ENCODE data around the gene CLSTN1.

Gene CLSTN1

DNA sequence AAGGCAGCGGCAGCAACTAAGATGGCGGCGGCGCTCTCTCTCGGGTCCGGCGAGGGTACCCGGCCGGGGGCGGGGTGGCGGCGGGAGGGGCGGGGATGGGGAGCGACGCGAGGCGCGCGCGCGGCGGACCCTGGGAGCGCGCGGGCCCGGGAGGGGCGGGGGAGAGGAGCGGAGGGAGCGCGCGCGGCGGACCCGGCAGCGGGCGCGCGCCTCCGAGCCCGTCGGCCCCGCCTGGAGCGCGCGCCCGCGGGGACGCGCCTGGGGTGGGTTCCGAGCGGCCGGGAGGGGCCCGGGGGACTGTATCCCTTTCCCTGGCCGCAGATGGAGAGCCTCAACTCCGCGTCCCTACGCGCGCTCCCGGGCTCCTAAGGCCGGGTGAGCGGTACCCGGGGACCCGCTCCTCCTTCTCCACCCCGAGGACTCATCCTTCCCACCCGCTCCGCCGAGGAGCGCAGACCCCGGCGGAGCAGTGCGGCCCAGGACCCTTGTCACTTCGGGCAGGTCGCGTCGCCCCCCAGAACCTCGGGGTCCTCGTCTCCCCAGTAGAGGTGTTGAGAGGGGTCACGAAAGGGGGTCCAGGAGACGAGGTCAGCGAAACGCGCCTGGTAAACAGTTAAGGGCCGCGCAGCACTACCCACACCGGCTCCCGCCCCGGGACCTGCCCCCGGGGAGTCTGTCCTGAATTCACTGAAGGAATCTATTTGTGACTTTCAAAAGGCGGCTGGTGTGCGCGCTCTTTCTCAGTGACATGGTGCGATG, at the start of gene CLSTN1:
TSS of gene CLSTN1 (minus strand) at position 23 of the 759 bp plus-strand sequence. CDS start 232 bp downstream, outside the sequence.
- DNase-seq (ENCODE audit: low read depth in 4 of 4, low spot score in 1 of 4) = peak; percentile 79 to 86 (median 83)

DNA sequence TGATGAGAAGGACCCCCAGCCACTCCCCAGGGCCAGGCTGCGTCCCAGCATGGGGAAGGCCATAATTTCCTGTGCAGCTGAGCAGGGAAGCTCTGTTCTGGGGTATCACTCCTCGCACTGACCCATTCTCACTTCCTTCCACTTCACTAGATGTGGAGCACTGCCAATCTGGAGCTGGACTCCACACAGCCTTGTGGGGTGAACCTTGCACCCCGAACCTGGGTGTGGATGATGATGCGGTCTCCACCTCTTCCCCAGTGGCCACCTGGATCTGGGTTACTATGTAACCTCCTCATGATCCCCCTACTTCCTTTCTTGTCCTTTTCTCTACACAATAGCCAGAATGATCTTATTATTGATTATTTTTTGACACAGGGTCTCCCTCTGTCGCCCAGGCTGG, 49.6 kb upstream of the CLSTN1 start:
- DNase-seq (ENCODE audit: low read depth in 4 of 4, low spot score in 1 of 4) = no peak

GRCh38 chr1:9872430-9873165, 48.8 kb upstream of the CLSTN1 start:
- no peak for DNase-seq (ENCODE audit: low read depth in 4 of 4, low spot score in 1 of 4)

- DNase-seq (ENCODE audit: low read depth in 4 of 4, low spot score in 1 of 4) = no peak
Measured at GRCh38 chr1:9871707-9872425, 48.1 kb upstream of the CLSTN1 start.

GRCh38 chr1:9871021-9871420, 47.3 kb upstream of the CLSTN1 start:
- no peak for DNase-seq (ENCODE audit: low read depth in 4 of 4, low spot score in 1 of 4)

- DNase-seq (ENCODE audit: low read depth in 4 of 4, low spot score in 1 of 4) = no peak
Measured at GRCh38 chr1:9870572-9870971, 46.8 kb upstream of the CLSTN1 start.

DNA sequence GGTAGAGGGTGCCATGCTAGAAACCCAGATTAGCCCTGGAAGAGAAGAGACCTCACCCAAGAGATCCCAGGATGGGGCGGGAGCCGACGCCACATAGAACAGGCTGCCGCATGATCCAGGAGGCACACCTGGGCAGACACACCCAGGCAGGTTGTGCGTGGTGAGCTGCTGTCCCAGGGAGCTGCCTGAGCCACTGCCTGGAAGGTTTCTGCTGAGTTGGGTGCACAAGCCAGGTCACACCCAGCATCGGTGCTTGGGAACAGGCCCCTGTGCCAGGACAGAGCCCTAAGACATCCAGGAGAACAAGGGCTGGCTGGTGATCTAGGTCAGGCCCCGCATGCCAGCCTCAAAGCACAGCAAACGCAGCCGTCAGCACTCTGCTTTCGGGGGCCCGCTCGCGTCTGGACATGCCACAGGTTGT, 46.1 kb upstream of the CLSTN1 start:
- DNase-seq (ENCODE audit: low read depth in 4 of 4, low spot score in 1 of 4) = no peak

DNA sequence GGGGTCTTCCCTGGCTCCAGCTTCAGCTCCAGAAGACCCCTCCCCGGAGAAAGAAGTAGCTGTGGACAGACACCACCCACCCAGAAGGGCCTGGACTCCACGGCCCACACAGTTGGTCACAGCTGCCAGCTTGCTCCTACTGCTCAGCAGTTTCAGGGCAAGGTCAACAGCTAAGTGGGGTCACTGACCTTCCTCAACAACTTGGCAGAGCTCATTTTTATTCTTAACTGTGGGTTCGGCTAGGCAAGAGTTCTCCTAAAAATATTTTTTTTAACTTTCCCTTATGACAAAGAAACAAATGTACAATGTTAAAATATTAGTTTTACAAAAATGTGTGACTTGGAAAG, 44.5 kb upstream of the CLSTN1 start:
- no peak for DNase-seq (ENCODE audit: low read depth in 4 of 4, low spot score in 1 of 4)

DNA sequence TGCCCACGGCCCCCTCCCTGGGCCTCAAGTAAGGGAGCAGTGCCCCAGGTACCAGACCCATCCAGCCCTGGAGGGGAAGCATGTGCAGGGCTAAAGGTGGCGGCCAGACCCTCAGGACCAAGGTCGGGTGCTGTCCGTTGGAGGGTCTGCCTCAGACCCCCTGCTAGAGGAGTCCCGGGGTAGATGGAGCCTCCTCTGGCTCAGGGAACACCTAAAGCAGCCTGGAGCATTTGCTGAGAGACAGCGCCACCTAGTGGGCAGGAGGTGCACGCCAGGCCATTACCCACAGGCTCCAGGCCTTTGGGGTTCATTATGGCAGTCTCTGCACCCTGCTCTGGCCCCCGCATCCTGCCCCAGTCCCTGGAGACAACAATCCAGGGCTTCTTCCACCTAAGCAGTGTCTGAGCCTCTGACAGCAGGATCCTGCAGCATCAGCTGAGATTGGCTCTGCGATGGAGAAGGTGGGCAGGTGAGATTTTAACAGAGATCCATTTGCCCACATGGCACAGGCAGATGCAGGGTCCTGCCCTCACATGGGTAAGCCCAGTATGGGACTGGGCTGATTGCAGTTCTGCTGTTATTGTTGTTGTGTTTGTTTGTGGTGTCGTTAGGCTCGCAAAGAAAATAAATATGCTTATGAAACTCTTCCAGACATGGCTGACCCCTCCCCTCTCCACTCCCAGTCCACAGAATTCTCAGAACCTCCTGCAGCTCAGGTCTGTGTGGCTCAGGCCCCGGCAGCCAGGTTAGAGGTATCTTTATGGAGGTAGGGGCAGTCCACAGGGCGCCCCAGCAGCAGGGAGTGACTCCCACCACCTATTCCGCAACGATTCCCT, 43.9 kb upstream of the CLSTN1 start:
- peak; percentile 76 to 90 (median 84) for DNase-seq (ENCODE audit: low read depth in 4 of 4, low spot score in 1 of 4)

GRCh38 chr1:9866836-9867235, 43.1 kb upstream of the CLSTN1 start:
- DNase-seq (ENCODE audit: low read depth in 4 of 4, low spot score in 1 of 4) = no peak

DNA sequence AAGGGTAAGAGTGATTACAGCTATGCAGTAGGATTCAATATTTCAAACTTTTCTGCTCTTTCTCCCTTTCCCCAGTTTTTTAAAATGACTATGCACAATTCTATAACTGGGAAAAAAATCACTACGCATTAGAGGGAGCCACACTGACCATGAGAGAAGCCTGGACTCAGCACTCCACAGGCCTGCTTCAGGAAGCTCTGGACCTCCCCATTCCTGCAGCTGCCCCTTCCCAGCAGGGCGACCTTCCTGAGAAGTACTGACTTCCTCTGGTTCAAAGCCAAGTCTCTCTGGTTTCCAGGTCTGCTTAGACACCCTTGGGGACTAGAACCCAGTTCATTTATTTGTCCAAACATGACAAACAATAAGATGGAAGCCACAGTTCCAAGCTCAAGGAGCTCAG, 42.0 kb upstream of the CLSTN1 start:
- no peak for DNase-seq (ENCODE audit: low read depth in 4 of 4, low spot score in 1 of 4)

DNA sequence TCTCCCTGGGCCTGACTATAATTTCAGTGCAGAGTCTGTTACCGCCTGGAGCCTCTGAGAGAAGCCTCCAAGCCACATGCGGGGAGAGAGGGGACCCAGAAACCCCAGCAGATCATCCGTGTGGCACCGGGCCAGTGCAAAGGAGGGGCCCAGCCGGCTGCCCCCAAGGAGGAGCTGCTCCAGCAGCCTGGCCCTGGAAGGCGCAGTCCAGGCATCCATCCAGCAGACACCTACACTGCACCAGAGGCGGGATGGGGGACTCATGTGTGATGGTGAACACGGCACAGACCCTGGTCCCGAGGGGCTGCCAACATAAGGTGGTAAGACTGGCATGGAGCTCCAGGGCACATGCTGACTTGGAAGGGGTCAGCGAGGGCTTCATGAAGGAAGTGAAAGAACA, 39.6 kb upstream of the CLSTN1 start:
- DNase-seq (ENCODE audit: low read depth in 4 of 4, low spot score in 1 of 4) = no peak

DNA sequence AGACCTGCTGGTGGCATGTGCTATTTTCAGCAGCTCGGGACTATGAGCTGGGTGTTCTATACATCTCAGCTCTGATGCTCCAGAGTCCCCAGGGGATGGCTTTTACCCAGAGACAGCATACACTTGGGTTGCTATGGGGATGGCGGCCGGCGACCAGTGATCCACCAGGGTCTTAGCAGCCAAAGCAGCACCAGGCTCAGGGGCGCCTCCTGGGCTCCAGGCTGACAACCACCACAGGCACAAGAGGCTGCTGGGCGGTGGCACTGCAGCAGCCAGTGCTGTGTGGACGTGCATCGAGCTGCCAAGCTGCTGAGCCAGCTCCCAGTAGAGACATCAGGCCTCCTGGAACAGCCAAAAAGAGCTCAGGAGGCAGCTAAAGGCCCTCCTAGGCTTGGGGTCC, 37.6 kb upstream of the CLSTN1 start:
- DNase-seq (ENCODE audit: low read depth in 4 of 4, low spot score in 1 of 4) = no peak

- DNase-seq (ENCODE audit: low read depth in 4 of 4, low spot score in 1 of 4) = no peak
Measured at GRCh38 chr1:9860887-9861286, 37.1 kb upstream of the CLSTN1 start.

DNA sequence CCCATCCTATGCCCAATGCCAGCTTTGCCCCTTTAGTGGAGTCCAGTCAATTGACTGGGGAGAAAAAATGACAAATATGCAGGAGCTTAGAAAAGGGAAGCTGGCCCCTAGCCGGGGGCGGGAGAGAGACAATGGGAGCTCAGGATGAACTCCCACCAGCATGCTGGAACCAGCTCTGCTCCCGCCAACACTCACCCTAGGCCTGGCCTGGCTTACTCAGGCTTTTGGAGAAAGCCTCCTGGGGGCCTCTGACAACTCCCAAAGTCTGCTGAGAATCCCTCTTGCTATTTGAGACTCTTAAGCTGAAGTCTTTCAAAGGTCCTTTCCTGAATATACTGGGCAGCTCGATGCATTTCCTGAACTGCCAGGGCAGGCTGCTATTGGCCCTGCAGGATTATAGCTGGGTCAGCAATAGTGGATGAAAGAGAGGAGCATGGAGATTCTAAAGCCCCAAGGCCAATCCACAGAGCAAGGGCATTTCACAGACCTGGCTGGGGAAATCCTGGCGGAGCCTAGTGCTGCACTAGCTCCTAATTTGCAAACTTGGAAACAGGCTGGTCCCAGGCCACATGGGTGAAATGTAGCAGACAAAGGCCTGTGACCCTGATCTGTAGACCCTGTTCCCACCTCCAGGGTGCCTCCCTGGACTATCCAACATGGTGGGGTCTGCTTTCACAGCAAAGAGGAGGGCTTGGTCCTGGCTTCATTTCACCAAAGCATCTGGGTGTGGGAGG, 35.7 kb upstream of the CLSTN1 start:
- no peak for DNase-seq (ENCODE audit: low read depth in 4 of 4, low spot score in 1 of 4)

DNA sequence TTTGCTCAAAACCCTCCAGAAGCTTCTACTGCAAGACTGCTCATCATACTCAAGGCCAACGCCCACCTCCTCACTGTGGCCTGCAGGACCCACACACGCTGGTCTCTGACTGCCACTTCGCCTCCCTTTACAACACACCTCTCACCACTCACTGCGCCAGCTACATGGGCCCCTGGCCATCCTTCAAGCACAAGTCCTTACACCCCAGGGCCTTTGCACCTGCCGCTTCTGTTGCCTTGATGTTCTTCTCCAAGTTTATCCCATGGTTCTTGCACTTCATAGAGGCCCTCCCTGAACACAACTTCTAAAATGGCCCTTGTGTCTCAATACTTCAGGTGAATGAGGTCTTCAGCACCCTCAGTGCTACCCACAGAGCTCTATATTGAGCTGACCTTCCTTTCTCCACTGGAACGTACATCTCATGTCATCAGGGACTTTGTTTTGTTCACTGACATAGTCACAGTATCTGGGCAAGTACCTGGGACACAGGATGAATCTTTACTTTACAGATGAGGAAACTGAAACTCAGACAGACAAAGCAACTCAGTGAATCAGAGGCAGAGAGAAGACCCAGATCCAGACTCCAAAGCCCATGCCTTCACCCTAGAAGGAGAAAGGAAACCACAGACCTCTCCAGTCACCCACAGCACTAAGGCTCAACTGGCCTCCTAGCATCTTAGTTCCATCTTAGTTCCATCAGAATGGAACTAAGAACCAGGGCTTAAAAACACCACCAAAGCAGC, 34.7 kb upstream of the CLSTN1 start:
- DNase-seq (ENCODE audit: low read depth in 4 of 4, low spot score in 1 of 4) = no peak

GRCh38 chr1:9855186-9855585, 31.4 kb upstream of the CLSTN1 start:
- no peak for DNase-seq (ENCODE audit: low read depth in 4 of 4, low spot score in 1 of 4)

GRCh38 chr1:9853249-9853595, 29.5 kb upstream of the CLSTN1 start:
- no peak for DNase-seq (ENCODE audit: low read depth in 4 of 4, low spot score in 1 of 4)

- DNase-seq (ENCODE audit: low read depth in 4 of 4, low spot score in 1 of 4) = no peak
Measured at GRCh38 chr1:9852410-9853248, 28.9 kb upstream of the CLSTN1 start.
